Kidney glomerular epithelial cell (primary cell): ENCODE measurements around the gene SLC2A1.

ENCODE experiments used
- DNase-seq: peaks from one replicate; lab custom pipeline; 2025; lab: John Stamatoyannopoulos, UW

SLC2A1 gene

DNA sequence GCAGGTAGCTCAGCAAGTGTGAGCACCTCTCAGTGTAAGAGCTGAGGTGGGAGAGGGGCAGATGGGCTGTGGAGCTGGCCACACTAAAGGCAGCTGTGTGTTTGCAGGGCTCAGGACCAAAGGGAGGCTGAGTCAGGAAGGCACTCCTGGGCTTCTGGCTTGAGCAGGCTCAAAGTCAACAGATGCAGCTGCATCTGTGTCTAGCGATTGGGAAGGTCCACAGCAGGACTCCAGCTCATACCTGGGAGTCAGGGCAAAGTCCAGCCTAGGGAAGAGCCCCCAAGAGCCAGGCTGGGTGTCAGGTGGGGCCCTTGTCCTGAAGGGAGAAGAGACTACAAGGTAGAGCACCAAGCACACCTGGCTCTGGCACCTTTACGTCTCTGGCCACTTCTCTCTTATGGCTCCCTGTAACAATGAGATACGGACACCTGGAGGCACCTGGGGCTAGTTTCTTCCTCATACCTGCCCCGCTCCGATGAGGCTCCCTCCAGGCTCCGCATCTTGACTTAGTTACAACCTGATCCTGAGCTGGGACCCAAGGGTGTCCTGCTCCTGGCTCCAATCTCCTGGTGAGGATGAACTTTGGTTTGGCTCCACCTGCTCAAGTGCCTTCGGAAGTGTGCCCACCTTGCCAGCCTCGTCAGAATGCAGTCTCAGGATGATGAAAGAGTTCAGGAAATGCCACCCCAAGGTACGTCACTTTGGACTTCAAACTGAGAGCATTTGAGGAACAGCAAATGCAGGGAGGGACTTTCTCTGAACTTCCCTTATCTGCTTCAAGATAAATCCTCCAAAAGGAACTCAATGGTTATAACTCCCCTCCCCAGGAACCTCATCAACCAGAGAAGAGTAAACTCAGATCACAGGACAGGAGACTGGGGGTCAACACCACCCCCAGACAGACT is 21.5 kb upstream of the SLC2A1 start:
- DNase-seq: no peak

- no peak for DNase-seq
Observed at GRCh38 chr1:42979036-42979430, 20.4 kb upstream of the SLC2A1 start.

DNA sequence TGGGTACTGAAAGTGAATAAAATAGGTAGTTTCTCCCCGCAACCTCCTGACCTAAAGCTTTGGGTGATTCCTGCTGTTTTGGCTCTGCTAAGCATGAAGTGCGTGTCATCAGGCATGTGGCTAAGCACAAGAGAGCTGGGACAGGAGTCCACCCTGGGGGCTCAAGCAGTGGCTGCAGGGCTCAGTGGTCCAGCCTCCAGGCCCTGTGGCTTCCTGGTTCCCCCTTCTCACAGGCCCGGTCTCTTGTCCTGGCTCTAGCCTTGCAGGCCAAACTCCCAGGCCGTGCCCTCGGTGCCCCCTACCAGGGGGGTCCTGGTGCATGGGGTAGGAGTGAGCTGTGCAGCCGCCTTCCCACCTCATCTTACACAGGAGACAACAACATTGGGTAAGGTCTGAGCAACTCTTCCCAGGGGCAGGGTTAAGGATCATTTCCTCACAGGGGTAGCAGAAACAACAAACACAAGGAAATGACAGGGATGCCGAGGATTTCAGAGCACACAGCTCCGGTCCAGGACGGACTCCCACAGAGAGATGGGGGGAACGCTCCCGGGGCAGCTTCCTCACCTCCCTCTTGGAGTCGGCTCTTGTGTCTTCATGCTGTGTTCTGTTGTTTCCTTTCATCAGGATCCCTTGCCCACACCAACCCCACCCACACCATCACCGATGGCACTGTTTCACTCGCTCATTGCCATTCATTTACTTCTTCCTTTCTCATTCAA is 19.8 kb upstream of the SLC2A1 start:
- no peak for DNase-seq

- DNase-seq: no peak
Observed at GRCh38 chr1:42977653-42978052, 19.0 kb upstream of the SLC2A1 start.

GRCh38 chr1:42975561-42976225 is 17.0 kb upstream of the SLC2A1 start:
- DNase-seq: no peak

- no peak for DNase-seq
Observed at GRCh38 chr1:42974767-42975437, 16.2 kb upstream of the SLC2A1 start.

- no peak for DNase-seq
Observed at GRCh38 chr1:42973799-42974198, 15.1 kb upstream of the SLC2A1 start.

- DNase-seq: no peak
Observed at GRCh38 chr1:42973286-42973685, 14.6 kb upstream of the SLC2A1 start.

DNA sequence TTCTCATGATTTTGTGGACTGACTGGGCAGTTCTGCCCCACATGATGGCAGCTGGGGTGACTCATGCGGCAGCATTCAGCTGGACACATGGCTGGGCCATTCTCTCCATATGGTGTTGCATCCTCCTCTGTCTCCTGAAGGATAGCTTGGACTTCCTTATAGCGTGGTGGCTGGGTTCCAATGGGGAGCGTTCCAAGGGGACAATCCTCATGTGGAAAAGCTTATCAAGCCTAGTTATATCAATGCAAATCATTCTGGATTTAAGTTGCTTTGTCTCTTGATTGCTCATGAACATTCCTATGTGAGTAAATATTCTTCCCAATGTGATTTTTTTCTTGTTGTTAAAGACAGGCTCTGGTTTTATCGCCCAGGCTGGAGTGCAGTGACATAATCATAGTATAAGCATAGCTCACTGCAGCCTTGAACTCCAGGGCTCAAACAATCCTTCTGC is 13.2 kb upstream of the SLC2A1 start:
- no peak for DNase-seq

DNA sequence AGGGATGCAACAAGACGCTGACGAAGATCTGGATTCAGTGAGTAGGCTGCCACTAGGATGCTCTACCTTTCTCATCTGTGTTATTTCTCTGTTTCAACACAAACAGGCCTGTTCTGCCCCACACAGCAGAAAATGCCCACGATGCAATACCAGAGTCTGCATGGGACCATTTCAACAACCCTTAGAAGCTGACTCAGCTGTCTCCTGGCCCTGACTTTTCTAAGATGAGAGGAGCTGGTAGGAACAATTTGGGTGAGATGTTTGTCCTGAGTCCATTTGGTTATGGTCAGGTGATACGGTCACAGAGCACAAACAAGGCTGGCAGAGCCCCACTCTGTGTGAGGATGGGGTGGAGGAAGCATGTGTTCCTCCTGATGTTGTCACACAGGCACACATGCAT is 11.5 kb upstream of the SLC2A1 start:
- no peak for DNase-seq

DNA sequence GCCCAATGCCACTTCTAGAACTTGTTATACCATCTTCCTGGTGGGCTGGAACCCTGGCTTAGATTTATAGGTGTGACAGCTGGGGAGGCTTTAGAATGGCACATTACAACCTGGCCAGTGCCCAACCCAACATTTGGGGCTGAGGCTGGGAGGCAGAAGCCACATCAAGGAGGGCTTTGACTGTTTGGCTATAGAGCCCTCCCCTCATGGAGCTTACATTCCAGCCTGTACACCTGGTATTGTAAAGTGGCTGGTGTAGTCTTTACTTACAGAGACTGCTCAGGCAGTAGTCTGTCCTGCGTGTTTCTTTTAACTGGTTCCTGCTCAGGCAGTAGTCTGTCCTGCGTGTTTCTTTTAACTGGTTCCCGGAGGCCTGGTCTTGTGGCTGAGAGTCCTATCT is 10.0 kb upstream of the SLC2A1 start:
- DNase-seq: no peak

DNA sequence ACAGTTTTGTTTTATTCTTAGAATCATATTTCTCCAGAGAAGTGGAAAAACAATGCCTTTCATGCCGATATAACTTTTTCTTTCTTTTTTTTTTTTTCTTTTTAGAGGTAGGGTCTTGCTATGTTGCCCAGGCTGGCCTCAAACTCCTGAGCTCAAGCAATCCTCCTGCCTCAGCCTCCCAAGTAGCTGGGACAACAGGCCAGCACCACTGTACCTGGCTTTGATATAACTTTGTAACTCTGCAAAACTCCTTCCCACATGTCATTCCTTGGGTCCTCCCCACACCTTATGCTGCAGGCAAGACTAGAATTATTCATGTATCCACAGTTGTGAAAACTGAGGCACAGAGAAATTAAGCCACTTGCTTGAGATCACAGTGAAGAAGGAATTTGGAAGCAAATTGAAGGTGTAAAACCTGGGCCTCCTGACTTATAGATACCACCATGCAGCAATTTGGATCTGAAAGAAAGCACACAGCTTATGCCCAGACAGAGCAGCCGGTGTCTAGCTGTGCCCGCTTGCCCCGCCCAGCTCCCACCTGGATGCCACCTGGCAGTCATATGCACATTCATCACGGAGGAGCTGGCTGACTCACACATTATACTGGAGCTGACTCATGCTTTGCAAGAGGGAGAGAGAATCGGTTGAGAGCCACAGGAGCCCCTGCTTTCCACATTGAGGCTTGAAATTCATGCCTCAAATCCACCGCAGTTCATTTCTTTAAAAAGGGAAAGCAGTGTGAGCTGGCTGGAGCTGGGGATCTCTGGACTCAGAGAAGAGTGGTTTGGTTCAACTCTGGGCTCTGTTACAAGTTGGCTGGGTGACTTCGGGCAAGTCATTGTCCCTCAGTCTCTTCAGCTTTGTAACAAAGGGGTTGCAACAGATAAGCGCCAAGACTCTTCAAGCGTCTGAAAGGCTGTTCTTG is 8.3 kb upstream of the SLC2A1 start:
- DNase-seq: peak; percentile 87

GRCh38 chr1:42965378-42965777 is 6.7 kb upstream of the SLC2A1 start:
- DNase-seq: no peak

- DNase-seq: no peak
Observed at GRCh38 chr1:42964044-42964812, 5.6 kb upstream of the SLC2A1 start.

DNA sequence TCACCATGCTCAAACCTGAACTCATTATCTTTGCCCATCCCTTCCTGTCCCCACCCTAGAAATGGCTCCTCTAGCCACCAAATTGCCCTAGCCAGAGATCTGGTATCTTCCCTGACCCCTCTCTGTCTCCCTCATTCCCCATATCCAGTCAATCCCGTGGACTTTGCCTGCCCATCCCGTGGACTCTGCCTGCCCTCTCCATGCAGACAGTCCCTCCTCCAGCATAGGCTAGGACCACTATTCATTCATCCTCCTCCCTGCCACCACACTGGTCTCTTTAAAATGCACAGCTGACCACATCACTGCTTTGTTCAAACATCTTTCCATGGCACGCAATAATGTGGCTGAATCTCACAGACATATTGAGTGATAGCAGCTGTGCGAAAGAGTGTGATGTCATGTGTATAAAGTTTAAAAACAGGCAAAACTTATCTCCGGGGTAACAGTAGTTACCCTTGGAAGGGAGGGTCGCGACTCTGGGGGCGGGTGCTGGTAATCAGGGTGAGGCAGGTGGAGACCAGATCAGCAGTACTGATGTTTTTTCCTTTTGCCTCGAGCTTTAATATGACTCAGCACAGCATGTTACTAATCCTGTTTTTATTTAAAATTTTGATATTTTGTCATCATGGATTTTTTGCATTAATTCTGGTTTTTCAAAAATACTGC is 4.8 kb upstream of the SLC2A1 start:
- no peak for DNase-seq

DNA sequence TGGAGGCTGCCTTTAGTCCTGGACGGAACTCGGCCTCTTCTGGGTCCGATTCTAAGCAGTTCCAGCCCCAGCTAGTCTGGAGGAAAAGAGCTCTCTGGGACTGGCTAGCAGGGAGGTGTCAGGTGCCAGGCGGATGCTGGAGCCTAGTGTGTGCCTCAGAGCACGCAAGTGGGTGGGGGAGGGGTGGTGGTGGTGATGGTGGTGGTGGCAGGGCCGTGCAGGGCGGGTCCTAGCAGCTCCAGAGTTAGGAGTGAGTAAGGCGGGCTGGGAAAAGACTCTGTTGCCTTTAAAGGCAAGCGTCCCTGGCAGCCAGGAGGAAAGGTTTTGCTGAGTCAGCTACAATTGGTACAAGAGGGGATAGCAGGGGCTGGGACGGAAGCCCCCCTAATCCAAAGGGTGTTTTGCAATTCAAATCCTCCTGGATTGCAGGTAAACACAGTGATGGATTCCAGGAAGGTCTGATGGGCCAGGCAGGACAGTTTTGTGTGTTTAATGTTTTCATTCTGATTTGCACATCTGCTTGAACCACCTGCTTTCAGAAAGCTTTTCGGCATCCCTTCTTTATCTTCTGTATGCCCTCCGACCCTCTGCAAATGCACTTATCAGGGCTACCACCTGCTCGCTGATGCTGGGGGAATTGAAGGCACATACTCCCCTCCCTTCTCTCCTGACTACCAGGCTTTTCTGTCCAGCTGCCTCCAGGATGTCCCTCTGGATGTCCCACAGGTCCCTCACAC is 4.1 kb upstream of the SLC2A1 start:
- peak; percentile 17 for DNase-seq

DNA sequence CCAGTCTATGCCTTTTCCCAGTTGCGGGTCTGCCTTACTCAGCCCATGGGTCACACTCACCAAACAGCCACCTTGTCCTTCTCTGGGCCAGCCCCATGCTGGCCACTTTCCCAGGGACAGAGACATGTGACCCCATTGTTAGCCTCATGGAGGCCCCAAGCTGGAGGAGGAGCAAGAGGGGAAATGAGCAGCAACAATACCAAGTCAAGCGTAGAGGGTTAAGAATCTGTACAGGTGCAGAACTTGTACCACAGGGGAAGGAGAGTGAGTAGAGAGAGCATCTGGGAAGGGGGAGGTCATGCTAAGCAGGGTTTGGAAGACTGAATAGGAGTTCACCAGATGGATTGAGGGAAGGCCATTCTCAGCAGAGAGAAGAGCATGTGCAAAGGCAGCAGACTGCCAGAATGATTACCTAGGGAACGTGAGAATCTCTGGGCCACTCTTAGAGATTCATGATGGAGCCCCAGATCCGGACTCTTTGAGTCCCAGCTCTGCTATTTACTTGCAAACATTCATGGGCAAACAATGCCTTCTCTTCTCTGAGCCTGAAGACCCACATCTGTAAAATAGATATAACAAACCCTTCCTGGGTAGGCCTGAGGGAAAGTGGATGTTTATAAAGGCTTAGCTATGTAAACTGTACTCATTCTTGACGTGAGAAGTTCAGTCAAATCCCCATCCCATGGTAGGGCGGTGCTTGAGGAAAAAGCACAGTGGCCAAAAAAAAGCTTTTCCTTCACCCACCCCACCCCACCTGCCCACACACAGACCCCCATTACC is 2.8 kb upstream of the SLC2A1 start:
- no peak for DNase-seq
